ENCODE data around the gene ABCG2.

ABCG2 gene

DNA sequence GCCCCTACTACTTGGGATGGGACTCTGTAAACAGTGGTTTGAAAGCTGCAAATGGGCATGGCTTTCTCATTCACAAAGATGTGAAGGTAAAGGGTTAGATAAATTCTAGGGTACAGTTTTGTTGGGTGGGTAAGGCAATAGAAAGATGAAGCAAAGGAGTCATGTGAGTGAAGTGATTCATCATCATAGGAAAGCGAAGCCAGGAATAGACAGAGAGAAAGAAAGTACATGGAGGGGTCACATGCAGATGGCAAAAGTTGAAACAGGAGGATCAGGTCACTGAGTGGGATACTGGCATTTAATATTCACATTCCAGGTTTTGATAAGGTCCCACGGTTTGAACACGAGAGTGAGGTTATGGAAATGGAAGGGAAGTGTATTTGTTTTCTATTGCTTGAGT is 8.2 kb upstream of the ABCG2 start:
- TF ChIP-seq, protein P1, sequence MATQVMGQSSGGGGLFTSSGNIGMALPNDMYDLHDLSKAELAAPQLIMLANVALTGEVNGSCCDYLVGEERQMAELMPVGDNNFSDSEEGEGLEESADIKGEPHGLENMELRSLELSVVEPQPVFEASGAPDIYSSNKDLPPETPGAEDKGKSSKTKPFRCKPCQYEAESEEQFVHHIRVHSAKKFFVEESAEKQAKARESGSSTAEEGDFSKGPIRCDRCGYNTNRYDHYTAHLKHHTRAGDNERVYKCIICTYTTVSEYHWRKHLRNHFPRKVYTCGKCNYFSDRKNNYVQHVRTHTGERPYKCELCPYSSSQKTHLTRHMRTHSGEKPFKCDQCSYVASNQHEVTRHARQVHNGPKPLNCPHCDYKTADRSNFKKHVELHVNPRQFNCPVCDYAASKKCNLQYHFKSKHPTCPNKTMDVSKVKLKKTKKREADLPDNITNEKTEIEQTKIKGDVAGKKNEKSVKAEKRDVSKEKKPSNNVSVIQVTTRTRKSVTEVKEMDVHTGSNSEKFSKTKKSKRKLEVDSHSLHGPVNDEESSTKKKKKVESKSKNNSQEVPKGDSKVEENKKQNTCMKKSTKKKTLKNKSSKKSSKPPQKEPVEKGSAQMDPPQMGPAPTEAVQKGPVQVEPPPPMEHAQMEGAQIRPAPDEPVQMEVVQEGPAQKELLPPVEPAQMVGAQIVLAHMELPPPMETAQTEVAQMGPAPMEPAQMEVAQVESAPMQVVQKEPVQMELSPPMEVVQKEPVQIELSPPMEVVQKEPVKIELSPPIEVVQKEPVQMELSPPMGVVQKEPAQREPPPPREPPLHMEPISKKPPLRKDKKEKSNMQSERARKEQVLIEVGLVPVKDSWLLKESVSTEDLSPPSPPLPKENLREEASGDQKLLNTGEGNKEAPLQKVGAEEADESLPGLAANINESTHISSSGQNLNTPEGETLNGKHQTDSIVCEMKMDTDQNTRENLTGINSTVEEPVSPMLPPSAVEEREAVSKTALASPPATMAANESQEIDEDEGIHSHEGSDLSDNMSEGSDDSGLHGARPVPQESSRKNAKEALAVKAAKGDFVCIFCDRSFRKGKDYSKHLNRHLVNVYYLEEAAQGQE (IDR thresholded peaks at IDR 0.05; ENCODE audit: insufficient read depth in 1 of 2, low read depth in 2 of 2, low read length in 2 of 2): no peak
- TF ChIP-seq TAF1 (IDR thresholded peaks at IDR 0.05; ENCODE audit: borderline replicate concordance, insufficient read depth, low read length) (no peak), FOXP2 (optimal IDR thresholded peaks at IDR 0.05; ENCODE audit: borderline replicate concordance, extremely low read depth, extremely low read length, insufficient read depth) (no peak), SIN3A (IDR thresholded peaks at IDR 0.05; ENCODE audit: borderline replicate concordance, insufficient read depth, low read length) (no peak), POLR2AphosphoS5 (IDR thresholded peaks at IDR 0.05; ENCODE audit: low read depth, low read length) (no peak)

DNA sequence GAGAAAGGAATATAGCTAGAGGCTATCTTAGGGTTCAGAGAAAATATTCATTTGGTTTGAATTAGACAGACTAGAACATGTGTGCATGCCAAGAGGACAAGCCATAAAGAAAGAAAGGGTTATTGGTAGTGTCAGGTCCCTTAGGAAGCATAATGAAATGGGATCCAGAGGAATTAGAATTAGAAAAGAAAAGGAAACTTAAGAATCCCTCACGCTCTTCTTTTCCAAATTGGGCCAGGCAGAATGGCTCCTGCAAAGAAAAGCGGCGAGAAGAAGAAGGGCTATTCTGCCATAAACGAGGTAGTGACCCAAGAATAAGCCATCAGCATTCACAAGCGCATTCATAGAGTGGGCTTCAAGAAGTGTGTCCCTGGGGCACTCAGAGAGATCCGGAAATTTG is 4.9 kb upstream of the ABCG2 start:
- TF ChIP-seq, protein P1 (IDR thresholded peaks at IDR 0.05; ENCODE audit: insufficient read depth in 1 of 2, low read depth in 2 of 2, low read length in 2 of 2): no peak
- TF ChIP-seq POLR2AphosphoS5 (IDR thresholded peaks at IDR 0.05; ENCODE audit: low read depth, low read length) (no peak), TAF1 (IDR thresholded peaks at IDR 0.05; ENCODE audit: borderline replicate concordance, insufficient read depth, low read length) (no peak), FOXP2 (optimal IDR thresholded peaks at IDR 0.05; ENCODE audit: borderline replicate concordance, extremely low read depth, extremely low read length, insufficient read depth) (no peak), SIN3A (IDR thresholded peaks at IDR 0.05; ENCODE audit: borderline replicate concordance, insufficient read depth, low read length) (no peak)

DNA sequence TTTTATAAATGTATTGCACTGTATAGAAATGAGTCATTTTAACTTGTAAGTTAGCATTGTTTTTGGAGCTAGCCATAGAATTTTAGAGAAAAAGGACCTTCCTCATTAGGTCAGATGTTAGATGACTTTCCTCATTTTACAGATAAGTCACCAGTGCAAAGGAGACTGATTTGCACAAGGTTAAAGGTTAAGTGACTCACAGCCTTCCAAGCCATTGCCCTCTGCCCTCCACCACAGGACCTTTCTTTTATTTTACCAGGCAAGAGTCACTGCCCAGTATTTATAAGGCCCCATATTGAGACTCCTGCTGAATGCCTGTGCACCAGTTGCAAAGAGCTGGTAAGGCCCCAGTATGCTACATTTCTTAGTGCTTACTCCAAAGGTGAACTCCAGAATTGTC is 4.2 kb upstream of the ABCG2 start:
- no peak for TF ChIP-seq POLR2AphosphoS5 (IDR thresholded peaks at IDR 0.05; ENCODE audit: low read depth, low read length)
- no peak for TF ChIP-seq TAF1 (IDR thresholded peaks at IDR 0.05; ENCODE audit: borderline replicate concordance, insufficient read depth, low read length)
- TF ChIP-seq, protein P1 (IDR thresholded peaks at IDR 0.05; ENCODE audit: insufficient read depth in 1 of 2, low read depth in 2 of 2, low read length in 2 of 2): no peak
- TF ChIP-seq SIN3A (IDR thresholded peaks at IDR 0.05; ENCODE audit: borderline replicate concordance, insufficient read depth, low read length): no peak

DNA sequence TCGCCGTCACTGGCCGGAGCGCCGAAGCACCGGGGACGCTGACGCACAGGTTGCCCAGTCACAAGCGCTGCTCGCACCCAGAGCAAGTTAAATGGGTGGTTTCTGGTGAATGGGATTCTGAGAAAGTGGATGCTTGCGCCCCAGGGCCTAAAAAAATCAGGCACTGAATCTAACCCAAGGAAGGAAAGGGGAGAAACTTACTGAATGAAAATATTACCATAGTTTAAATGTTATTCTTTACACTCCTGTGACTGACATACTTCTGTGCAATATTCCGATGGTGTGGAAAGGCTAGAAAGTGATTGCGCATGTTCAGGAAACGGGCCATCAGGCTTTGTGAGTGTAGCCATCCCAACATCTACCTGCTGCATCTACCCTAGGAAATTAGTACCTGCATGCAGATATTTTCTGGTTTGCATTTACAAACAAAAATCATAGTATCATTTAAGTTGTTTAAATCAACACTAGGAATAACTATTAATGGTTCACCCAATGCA is 838 bp upstream of the ABCG2 start:
- TF ChIP-seq SIN3A (IDR thresholded peaks at IDR 0.05; ENCODE audit: borderline replicate concordance, insufficient read depth, low read length) (no peak), FOXP2 (optimal IDR thresholded peaks at IDR 0.05; ENCODE audit: borderline replicate concordance, extremely low read depth, extremely low read length, insufficient read depth) (no peak), POLR2AphosphoS5 (IDR thresholded peaks at IDR 0.05; ENCODE audit: low read depth, low read length) (no peak), TAF1 (IDR thresholded peaks at IDR 0.05; ENCODE audit: borderline replicate concordance, insufficient read depth, low read length) (no peak)
- TF ChIP-seq, protein P1 (IDR thresholded peaks at IDR 0.05; ENCODE audit: insufficient read depth in 1 of 2, low read depth in 2 of 2, low read length in 2 of 2): no peak

DNA sequence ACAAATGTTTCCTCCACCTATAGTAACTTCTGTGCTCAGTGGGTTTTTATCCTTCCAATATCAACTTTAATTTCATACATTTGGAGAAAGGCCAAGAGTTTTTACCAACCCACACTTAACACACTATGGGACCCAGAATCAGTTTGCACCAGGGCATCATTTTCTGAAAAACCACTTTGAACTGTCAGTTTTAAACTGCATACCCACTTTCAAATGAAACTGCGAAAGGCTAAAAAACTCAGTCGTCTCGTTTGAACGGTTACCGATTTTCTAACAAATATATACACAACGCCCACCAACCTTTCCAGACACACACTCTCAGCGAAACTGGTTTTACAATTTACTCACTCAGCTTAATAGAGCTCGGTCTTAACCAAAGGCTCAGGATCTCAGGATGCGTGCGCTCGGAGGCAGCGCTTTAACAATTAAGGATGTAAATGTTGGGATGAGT is 376 bp downstream of the ABCG2 start:
- TF ChIP-seq, protein P1 (IDR thresholded peaks at IDR 0.05; ENCODE audit: insufficient read depth in 1 of 2, low read depth in 2 of 2, low read length in 2 of 2): no peak
- TF ChIP-seq TAF1 (IDR thresholded peaks at IDR 0.05; ENCODE audit: borderline replicate concordance, insufficient read depth, low read length) (no peak), SIN3A (IDR thresholded peaks at IDR 0.05; ENCODE audit: borderline replicate concordance, insufficient read depth, low read length) (no peak), POLR2AphosphoS5 (IDR thresholded peaks at IDR 0.05; ENCODE audit: low read depth, low read length) (no peak)

Measured in PFSK-1 (cell line).